Measurements from ENCODE around the gene VPS54. TPM values are rescaled to one million over a fixed set of nuclear protein-coding genes. Genes with fewer than 3 reads are reported as not detected.

VPS54 gene
- total RNA-seq, 1 donor from 2014 or later: 17.7 TPM

DNA sequence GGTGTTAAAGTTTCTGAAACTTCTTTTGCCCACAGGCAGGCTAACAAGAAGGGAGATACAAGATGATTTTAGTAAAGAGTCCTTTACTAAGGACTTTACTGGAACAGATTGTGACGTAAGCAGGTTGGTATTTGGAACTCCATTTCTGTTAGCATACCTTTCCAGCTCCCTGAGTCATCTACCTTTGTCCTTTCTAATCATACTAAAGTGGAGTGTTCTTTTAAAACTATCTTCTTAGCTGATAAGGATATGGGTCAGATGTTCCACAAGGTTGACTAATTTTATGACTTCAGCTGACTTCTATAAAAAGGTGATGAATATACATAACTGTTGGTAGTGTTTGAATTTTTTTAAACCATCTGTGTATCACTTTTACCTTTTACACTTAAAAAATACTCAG, 156.4 kb downstream of the VPS54 start:
- TF ChIP-seq, protein P1, sequence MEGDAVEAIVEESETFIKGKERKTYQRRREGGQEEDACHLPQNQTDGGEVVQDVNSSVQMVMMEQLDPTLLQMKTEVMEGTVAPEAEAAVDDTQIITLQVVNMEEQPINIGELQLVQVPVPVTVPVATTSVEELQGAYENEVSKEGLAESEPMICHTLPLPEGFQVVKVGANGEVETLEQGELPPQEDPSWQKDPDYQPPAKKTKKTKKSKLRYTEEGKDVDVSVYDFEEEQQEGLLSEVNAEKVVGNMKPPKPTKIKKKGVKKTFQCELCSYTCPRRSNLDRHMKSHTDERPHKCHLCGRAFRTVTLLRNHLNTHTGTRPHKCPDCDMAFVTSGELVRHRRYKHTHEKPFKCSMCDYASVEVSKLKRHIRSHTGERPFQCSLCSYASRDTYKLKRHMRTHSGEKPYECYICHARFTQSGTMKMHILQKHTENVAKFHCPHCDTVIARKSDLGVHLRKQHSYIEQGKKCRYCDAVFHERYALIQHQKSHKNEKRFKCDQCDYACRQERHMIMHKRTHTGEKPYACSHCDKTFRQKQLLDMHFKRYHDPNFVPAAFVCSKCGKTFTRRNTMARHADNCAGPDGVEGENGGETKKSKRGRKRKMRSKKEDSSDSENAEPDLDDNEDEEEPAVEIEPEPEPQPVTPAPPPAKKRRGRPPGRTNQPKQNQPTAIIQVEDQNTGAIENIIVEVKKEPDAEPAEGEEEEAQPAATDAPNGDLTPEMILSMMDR (IDR thresholded peaks at IDR 0.05; ENCODE audit: insufficient read depth, low read length, poor library complexity, severe bottlenecking): no peak
- DNase-seq (ENCODE audit: low read depth): peak; percentile 56
- Histone ChIP-seq H3K27me3 (ENCODE audit: control insufficient read depth, insufficient read depth, low read length) (no peaks in the 10 kb centered on the region), H3K4me3 (ENCODE audit: low read depth, low read length) (no peak overlapping the region), H3K36me3 (ENCODE audit: control insufficient read depth, insufficient read depth, low read length) (no peaks in the 10 kb centered on the region)

DNA sequence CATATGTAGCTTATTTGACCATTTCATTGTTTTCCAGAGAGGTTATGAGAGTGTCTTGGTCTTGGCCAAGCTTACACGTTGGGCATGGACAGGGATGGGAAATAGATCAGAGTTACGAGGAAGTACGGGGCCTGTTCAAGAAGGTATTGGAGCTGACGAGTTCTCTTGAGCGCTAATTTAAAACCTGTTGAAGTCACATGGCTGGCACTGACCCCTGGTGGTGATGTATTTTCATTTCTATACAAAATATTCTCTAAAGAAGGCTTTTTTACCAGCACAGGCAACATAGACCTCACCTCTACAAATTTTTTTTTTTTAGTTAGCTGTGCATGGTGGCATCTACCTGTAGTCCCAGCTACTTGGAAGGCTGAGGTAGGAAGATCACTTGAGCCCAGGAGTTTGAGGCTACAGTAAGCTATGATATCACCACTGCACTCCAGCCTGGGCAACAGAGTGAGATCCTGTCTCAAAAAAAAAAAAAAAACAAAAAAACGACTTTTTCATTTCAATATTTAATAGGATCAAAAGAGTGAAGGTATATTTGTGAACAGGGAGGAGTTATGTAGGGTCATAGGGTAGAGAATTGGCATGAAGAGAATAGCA, 157.9 kb downstream of the VPS54 start:
- DNase-seq (ENCODE audit: low read depth): no peak
- no peak overlapping the region for H3K4me3 ChIP-seq (ENCODE audit: low read depth, low read length)
- TF ChIP-seq, protein P1 (IDR thresholded peaks at IDR 0.05; ENCODE audit: insufficient read depth, low read length, poor library complexity, severe bottlenecking): peak; percentile 28
- H3K27me3 ChIP-seq (ENCODE audit: control insufficient read depth, insufficient read depth, low read length): no peaks in the 10 kb centered on the region
- no peaks in the 10 kb centered on the region for H3K36me3 ChIP-seq (ENCODE audit: control insufficient read depth, insufficient read depth, low read length)

DNA sequence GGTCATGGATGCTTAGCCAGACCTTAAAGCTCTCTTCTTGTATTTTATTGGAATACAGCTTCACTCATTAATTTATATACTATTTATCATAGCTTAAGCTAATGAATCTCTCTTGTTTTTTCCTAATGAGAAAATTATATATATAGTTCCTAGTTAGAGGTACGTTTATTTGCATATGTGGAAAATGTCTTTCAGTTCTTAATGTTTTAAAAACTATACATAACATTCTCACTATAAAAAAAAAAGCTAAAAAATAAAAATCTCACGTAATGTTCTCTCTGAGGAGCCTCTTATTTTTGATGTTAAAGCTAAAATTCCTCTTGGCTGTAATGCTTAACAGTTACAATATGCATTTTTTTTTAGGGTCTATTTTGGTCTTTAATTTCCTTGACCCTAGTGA, 160.9 kb downstream of the VPS54 start:
- DNase-seq (ENCODE audit: low read depth): no peak
- H3K4me3 ChIP-seq (ENCODE audit: low read depth, low read length): no peak overlapping the region
- H3K36me3 ChIP-seq (ENCODE audit: control insufficient read depth, insufficient read depth, low read length): no peaks in the 10 kb centered on the region
- H3K27me3 ChIP-seq (ENCODE audit: control insufficient read depth, insufficient read depth, low read length): no peaks in the 10 kb centered on the region
- TF ChIP-seq, protein P1 (IDR thresholded peaks at IDR 0.05; ENCODE audit: insufficient read depth, low read length, poor library complexity, severe bottlenecking): no peak

DNA sequence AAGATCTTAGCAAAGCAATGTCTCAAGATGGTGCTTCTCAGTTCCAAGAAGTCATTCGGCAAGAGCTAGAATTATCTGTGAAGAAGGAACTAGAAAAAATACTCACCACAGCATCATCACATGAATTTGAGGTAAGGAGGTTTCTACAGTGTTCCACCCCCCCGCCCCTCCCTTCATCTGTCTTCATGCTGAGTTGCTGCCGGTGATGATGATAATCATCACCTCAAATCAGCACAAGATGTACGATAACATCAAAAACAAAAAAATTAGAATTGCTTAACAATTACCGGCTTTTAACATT, 163.0 kb downstream of the VPS54 start:
- DNase-seq (ENCODE audit: low read depth): no peak
- Histone ChIP-seq H3K4me3 (ENCODE audit: low read depth, low read length) (no peak overlapping the region), H3K36me3 (ENCODE audit: control insufficient read depth, insufficient read depth, low read length) (no peaks in the 10 kb centered on the region), H3K27me3 (ENCODE audit: control insufficient read depth, insufficient read depth, low read length) (no peaks in the 10 kb centered on the region)
- TF ChIP-seq, protein P1 (IDR thresholded peaks at IDR 0.05; ENCODE audit: insufficient read depth, low read length, poor library complexity, severe bottlenecking): no peak

DNA sequence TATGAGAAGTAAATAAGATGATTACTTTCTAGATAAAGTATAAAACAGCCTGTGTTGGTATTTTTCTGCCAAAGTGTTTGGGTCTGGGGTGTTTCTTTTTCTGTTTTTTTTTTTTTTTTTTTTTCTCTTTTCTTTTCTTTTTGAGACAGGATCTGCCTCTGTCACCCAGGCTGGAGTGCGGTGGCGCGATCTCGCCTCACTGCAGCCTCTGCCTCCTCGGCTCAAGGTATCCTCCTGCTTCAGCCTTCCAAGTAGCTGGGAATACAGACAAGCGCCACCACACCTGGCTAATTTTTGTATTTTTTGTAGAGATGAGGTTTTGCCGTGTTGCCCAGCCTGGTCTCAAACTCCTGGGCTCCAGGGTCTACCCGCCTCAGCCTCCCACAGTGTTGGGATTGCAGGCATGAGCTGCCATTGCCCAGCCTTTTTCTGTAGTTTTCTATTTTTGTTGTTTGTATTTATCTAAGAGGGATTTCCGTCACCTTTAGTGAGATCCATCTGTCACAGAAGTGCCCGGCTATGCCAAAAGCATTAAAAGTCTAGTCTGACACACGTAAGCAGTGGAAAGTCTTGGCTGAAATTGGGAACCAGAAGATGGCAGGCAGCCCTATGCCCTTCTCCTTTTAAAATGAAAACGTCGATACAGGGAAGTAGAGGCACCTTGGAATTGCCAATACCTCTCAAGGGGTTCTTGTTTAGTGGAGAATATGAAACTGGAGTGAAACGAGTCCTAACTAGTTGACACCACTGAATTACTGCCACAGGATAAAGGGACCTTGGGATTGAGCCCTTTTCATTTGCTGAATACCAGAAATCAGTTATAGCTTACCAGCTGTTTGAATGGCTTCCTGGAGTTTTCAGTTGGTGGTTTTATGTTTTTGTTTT, 163.6 kb downstream of the VPS54 start:
- no peaks in the 10 kb centered on the region for H3K27me3 ChIP-seq (ENCODE audit: control insufficient read depth, insufficient read depth, low read length)
- H3K36me3 ChIP-seq (ENCODE audit: control insufficient read depth, insufficient read depth, low read length): no peaks in the 10 kb centered on the region
- H3K4me3 ChIP-seq (ENCODE audit: low read depth, low read length): no peak overlapping the region
- TF ChIP-seq, protein P1 (IDR thresholded peaks at IDR 0.05; ENCODE audit: insufficient read depth, low read length, poor library complexity, severe bottlenecking): no peak
- no peak for DNase-seq (ENCODE audit: low read depth)

Data from kidney epithelial cell (primary cell).